ENCODE data around the gene RAD18.

DNA sequence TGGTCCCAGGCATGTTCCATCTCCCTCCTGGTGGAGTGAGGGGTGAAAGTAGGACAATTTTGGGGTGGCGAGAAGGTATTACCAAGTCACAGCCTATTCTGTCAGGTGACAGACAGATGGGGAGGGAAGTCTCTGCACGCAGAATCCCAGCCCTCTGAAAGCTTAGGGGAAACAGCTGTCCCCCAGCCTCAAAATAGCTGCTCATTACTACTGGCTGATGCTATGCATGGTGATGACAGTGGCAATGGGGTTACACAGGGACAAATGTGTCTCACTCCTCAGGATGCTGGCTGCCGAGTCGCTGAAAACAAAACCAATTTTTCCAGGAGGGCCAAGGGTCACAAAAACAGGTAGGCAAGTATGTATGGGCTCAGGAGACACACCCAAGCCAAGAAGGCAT is 125.0 kb downstream of the RAD18 start:
- TF ChIP-seq CTCF (IDR thresholded peaks at IDR 0.05) (no peak), POLR2A (IDR thresholded peaks at IDR 0.05) (no peak), EP300 (IDR thresholded peaks at IDR 0.05) (no peak)

All from ovary (tissue), 3 donors.